HEK293T (cell line): Measurements from ENCODE around the gene BTBD9.

Experiments
- ARNT ChIP-seq: fragments of 450-650 bp; IDR thresholded peaks from 2 replicates; pipeline ENCODE4 v1.6.1; 2017; ENCODE audit warnings: mild to moderate bottlenecking
- LEF1 ChIP-seq: fragments of 450-650 bp; IDR thresholded peaks from 2 replicates; pipeline ENCODE4 v1.6.1; 2017; ENCODE audit warnings: mild to moderate bottlenecking, borderline replicate concordance
- NFRKB ChIP-seq: fragments of 450-650 bp; IDR thresholded peaks from 2 replicates; pipeline ENCODE4 v1.6.1; 2016; ENCODE audit warnings: mild to moderate bottlenecking, moderate library complexity

DNA sequence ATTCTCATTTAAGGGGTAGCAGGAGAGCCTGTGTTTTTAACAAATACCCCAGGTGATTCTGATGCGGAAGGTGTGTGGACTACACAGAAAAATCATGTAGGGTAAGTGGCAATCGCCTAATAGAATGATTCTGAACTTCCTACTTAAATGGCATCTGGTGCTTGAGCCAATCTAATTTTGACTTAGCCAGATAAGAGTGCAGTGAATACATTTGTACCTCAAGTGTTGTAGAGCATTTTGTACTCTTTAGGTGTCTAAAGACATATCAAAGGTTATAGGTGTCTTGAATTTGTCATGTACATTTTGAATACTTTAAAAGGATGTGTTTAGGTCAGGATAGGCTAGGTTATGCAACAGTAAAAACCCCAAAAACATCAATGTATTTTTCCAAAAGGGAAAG is 10.0 kb upstream of the BTBD9 start:
- TF ChIP-seq ARNT (no peak), LEF1 (no peak), NFRKB (no peak)
